Activated CD8-positive, alpha-beta memory T cell treated with anti-CD3 and anti-CD28 coated beads, Interleukin-2, amount 50 U/mL, for 24 hours (primary cell): ENCODE measurements around the gene SEC31A.

Source experiments
- DNase-seq: peaks from one replicate; pipeline ENCODE4 v3.0.0-alpha.2; 2020; ENCODE audit errors: extremely low read depth

Gene SEC31A

GRCh38 chr4:82773057-82773456, 117.9 kb downstream of the SEC31A start:
- no peak for DNase-seq

GRCh38 chr4:82770607-82771006, 120.3 kb downstream of the SEC31A start:
- no peak for DNase-seq
